Thyroid gland (tissue), 4 donors: ENCODE measurements around the gene DAND5. TPM values are rescaled to one million over a fixed set of nuclear protein-coding genes. Genes with fewer than 3 reads are reported as not detected.
"Not testable (repeated sequence)": the region's sequence is repeated elsewhere in the genome, so short reads cannot be mapped to it uniquely, and the experiment has no call there.

Experiments
- DNase-seq, 2 donors: peaks; one replicate each; pipeline ENCODE4 v3.0.0-alpha.2; 2019
- H3K27ac ChIP-seq, 3 donors: fragments of 200-600 bp; sonication (generic); 1 replicate in 2 of 3; 2 replicates in 1 of 3; pipeline ENCODE4 v1.5.1; 2016 to 2019; ENCODE audit warnings: mild to moderate bottlenecking in 1 of 3, moderate library complexity in 1 of 3
- H3K27me3 ChIP-seq: fragments of 200-600 bp; sonication (generic); one replicate; pipeline ENCODE4 v1.5.1; 2019
- H3K36me3 ChIP-seq, 2 donors: fragments of 200-600 bp; sonication (generic); one replicate each; pipeline ENCODE4 v1.5.1; 2016 to 2019
- H3K4me1 ChIP-seq, 2 donors: fragments of 200-600 bp; sonication (generic); one replicate each; pipeline ENCODE4 v1.5.1; 2017 to 2019
- H3K4me3 ChIP-seq, 3 donors: fragments of 200-600 bp; sonication (generic); replicated peaks in 1 of 3; 1 replicate in 2 of 3; 2 replicates in 1 of 3; pipeline ENCODE4 v1.5.1; 2016; ENCODE audit warnings: mild to moderate bottlenecking in 1 of 3
- H3K9me3 ChIP-seq: fragments of 200-600 bp; sonication (generic); one replicate; pipeline ENCODE4 v1.5.1; 2017
- CTCF ChIP-seq, 6 experiments: fragments of 200-600 bp in 3 of 6; fragments of 450-650 bp in 3 of 6; sonication (generic) in 3 of 6; IDR thresholded peaks; one replicate each; pipeline ENCODE4 v1.5.1; 2016 to 2019; ENCODE audit warnings: antibody characterized with exemption in 6 of 6, mild to moderate bottlenecking in 2 of 6, inconsistent platforms in 1 of 6, moderate library complexity in 1 of 6
- POLR2A ChIP-seq, 2 donors: fragments of 450-650 bp; IDR thresholded peaks; one replicate each; pipeline ENCODE4 v1.6.1; 2017; ENCODE audit warnings: antibody characterized with exemption in 2 of 2, mild to moderate bottlenecking in 2 of 2, moderate library complexity in 1 of 2
- WGBS, 2 donors: methylation state at CpG; one replicate each; pipeline ENCODE4 v1.1.5; 2017; 5-methylcytosine and 5-hydroxymethylcytosine counted together
- intact Hi-C: fragments of 100-400 bp; cut with DNase I; formaldehyde crosslinking; loops from one replicate; pipeline ENCODE4 v1.15.1; 2023
- total RNA-seq, 4 donors: library from RNA; depleted of rRNA; stranded (reverse); fragments of >200 nt; gene quantifications; one replicate each; pipeline ENCODE4 v1.2.3, GENCODE V29; 2016

Gene DAND5
- total RNA-seq, 4 donors from 2014 or later, result 0.40 to 0.45 TPM; not detected in 2

GRCh38 chr19:12948612-12949362 lies 20.6 kb upstream of the DAND5 start:
- TF ChIP-seq CTCF (IDR thresholded peaks at IDR 0.05) (no peak), POLR2A (IDR thresholded peaks at IDR 0.05) (no peak)
- WGBS, 2 donors, result 96 to 99% methylated on average over 13 to 30 of the region's 30 CpGs
- Histone ChIP-seq H3K4me3 (no peak overlapping the region), H3K36me3 (peaks cover 59 to 70% of the 10 kb centered on the region in 2 donors), H3K9me3 (no peaks in the 10 kb centered on the region), H3K27me3 (no peaks in the 10 kb centered on the region), H3K4me1 (peaks cover 15 to 34% of the 10 kb centered on the region in 2 donors), H3K27ac (no peak overlapping the region)
- intact Hi-C loops, result no loop called here
- no peak for DNase-seq

DNA sequence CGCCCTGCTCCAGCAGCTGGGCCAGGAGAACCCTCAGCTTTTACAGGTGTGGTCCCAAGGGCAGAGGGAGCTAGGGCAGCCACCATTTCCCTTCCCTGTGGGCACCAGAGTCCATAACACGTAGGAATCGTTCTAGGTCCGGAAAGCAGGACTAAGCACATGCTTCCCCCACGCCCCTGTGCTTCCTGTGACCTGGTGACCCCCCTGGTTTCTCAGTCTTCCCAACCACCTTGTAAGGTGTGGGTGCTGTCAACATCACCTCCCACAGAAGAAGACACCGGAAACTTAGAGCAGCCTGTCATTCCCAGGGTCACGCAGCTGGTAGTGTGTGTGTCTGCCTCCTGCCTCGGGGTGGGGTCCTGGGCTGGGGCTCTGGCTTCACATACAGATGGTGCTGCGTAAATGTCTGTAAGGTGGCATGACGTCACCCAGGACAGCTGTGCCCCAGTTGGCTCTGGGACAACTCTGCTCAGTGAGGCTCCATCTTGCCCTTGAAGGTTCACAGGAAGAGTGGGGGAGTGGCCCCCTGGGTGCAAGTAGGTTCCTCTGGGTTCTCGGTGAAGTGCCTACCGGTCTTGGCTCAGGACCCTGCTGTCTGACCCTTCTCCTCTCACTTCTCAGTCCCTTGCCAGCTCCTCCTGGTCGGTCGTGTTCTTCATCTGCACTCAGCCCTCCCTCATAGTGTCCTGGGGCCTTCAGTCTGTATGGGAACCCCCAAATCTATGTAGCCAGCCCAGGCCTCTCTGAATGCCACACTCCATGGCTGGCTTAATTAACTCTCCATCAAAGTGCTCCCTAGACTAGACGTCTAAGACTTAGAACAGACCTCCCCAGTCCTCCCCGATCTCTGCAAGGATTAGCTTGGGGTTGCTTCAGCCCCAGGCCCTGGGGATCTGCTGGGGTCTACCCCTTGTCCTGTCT lies 19.8 kb upstream of the DAND5 start:
- DNase-seq, result no peak
- H3K27ac ChIP-seq, result no peak overlapping the region
- peaks cover 55 to 61% of the 10 kb centered on the region in 2 donors for H3K36me3 ChIP-seq
- H3K4me3 ChIP-seq, result no peak overlapping the region
- no peaks in the 10 kb centered on the region for H3K9me3 ChIP-seq
- peaks cover 18 to 26% of the 10 kb centered on the region in 2 donors for H3K4me1 ChIP-seq
- 86 to 89% methylated on average over 11 to 16 of the region's 16 CpGs for WGBS, 2 donors
- no peaks in the 10 kb centered on the region for H3K27me3 ChIP-seq
- TF ChIP-seq CTCF (IDR thresholded peaks at IDR 0.05) (no peak), POLR2A (IDR thresholded peaks at IDR 0.05) (no peak)
- intact Hi-C loops, result no loop called here

DNA sequence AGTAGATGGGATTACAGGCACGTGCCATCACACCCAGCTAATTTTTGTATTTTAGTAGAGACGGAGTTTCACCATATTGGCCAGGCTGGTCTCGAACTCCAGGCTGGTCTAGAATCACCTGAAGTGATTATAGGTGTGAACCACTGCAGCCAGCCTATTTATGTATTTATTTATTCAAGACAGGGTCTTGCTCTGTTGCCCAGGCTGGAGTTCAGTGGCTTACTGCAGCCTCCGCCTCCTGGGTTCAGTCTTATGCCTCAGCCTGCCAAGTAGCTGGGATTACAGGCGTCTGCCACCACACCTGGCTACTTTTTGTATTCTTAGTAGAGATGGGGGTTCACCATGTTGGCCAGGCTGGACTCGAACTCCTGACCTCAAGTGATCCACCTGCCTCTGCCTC lies 17.3 kb upstream of the DAND5 start:
- WGBS, 2 donors, result 95 to 97% methylated on average over 6 of the region's 6 CpGs
- DNase-seq, H3K4me3 ChIP-seq, intact Hi-C loops, H3K9me3 ChIP-seq, H3K27me3 ChIP-seq: not testable (repeated sequence)
- Histone ChIP-seq H3K27ac (peak overlapping the region in 1 of 3 donors; percentile 34), H3K36me3 (peaks cover 52 to 56% of the 10 kb centered on the region in 2 donors), H3K4me1 (peaks cover 11 to 28% of the 10 kb centered on the region in 2 donors)

DNA sequence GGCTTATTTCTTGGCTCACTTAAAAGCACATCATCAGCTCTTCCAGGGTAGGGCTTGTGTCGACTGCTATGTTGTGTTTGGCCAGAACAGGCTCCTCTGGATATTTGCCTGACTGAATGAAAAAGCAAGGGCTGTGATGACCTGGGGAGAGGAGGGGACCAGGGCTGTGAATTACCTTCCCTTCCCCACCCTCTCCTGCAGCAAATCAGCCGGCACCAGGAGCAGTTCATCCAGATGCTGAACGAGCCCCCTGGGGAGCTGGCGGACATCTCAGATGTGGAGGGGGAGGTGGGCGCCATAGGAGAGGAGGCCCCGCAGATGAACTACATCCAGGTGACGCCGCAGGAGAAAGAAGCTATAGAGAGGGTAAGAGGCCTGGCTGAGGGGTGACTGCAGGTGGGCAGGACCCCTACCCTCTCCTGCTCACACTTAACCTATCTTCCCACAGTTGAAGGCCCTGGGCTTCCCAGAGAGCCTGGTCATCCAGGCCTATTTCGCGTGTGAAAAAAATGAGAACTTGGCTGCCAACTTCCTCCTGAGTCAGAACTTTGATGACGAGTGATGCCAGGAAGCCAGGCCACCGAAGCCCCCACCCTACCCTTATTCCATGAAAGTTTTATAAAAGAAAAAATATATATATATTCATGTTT lies 16.8 kb upstream of the DAND5 start:
- TF ChIP-seq POLR2A (IDR thresholded peaks at IDR 0.05), result no peak
- TF ChIP-seq CTCF (IDR thresholded peaks at IDR 0.05), result no peak
- Histone ChIP-seq H3K4me1 (peaks cover 9 to 27% of the 10 kb centered on the region in 2 donors), H3K9me3 (no peaks in the 10 kb centered on the region), H3K27me3 (no peaks in the 10 kb centered on the region), H3K27ac (peak overlapping the region in 2 of 3 donors; percentile 34 to 59), H3K4me3 (no peak overlapping the region), H3K36me3 (peaks cover 52 to 56% of the 10 kb centered on the region in 2 donors)
- intact Hi-C loops, result no loop called here
- DNase-seq, result no peak
- WGBS, 2 donors, result 63 to 73% methylated on average over 12 of the region's 12 CpGs

- Histone ChIP-seq H3K4me3 (no peak overlapping the region), H3K9me3 (no peaks in the 10 kb centered on the region), H3K36me3 (peaks cover 46 to 52% of the 10 kb centered on the region in 2 donors), H3K27ac (peak overlapping the region in 2 of 3 donors; percentile 34 to 59), H3K4me1 (peaks cover 9 to 27% of the 10 kb centered on the region in 2 donors), H3K27me3 (no peaks in the 10 kb centered on the region)
- intact Hi-C loops, result no loop called here
- TF ChIP-seq POLR2A (IDR thresholded peaks at IDR 0.05) (no peak), CTCF (IDR thresholded peaks at IDR 0.05) (no peak)
- WGBS, 2 donors, result 53 to 60% methylated on average over 11 of the region's 11 CpGs
- no peak for DNase-seq
These were observed 16.1 kb upstream of the DAND5 start for GRCh38 chr19:12953138-12953798.
